SK-N-SH (cell line): ENCODE measurements around the gene CDC27. TPM values are rescaled to one million over a fixed set of nuclear protein-coding genes. Genes with fewer than 3 reads are reported as not detected.
"Not testable (repeated sequence)": the region's sequence is repeated elsewhere in the genome, so short reads cannot be mapped to it uniquely, and the experiment has no call there.

Experiments used
- CTCF ChIA-PET: fragments of 300-600, 350-600 bp; formaldehyde crosslinking; extraction: SDS; loops from one replicate; lab custom pipeline; 2021; lab: Yijun Ruan, JAX
- POLR2A ChIA-PET: fragments of 350-600 bp; sonication (Branson Sonifier 250); formaldehyde crosslinking; extraction: SDS; loops from one replicate; lab custom pipeline; 2020; ENCODE audit warnings: antibody characterized with exemption, inconsistent platforms; lab: Yijun Ruan, JAX
- DNase-seq: peaks from one replicate; pipeline ENCODE4 v3.0.0; 2012
- H2AFZ ChIP-seq: fragments of 200-600 bp; sonication (generic); 2 replicates; pipeline ENCODE4 v1.8.1; 2016; ENCODE audit warnings: antibody characterized with exemption, mild to moderate bottlenecking, low read depth
- H3F3A ChIP-seq: fragments of 200-600 bp; sonication (generic); replicated peaks from 2 replicates; pipeline ENCODE3; 2016; ENCODE audit warnings: antibody characterized with exemption, mild to moderate bottlenecking; ENCODE audit not compliant: insufficient read depth
- H3K27ac ChIP-seq, 2 experiments: fragments of 200-500 bp in 1 of 2; fragments of 200-600 bp in 1 of 2; sonication (Bioruptor generic) in 1 of 2; sonication (generic), shearing (Covaris generic) in 1 of 2; 2 replicates each; pipeline versions ENCODE4 v1.5.1 to v1.6.1; 2014 to 2016; ENCODE audit warnings: low read depth in 2 of 2, inconsistent platforms in 1 of 2, low read length in 1 of 2, mild to moderate bottlenecking in 1 of 2, mixed read lengths in 1 of 2
- H3K27me3 ChIP-seq: fragments of 200-600 bp; sonication (generic), shearing (Covaris generic); 2 replicates; pipeline ENCODE4 v1.6.1; 2016; ENCODE audit warnings: mixed run types; ENCODE audit not compliant: insufficient read depth
- H3K36me3 ChIP-seq, 2 experiments: fragments of 200-500 bp in 1 of 2; fragments of 200-600 bp in 1 of 2; sonication (Bioruptor generic) in 1 of 2; sonication (generic) in 1 of 2; replicated peaks in 1 of 2; 2 replicates each; pipeline versions ENCODE3 to v1.5.1; 2014 to 2016; ENCODE audit warnings: low read length in 1 of 2, mild to moderate bottlenecking in 1 of 2; ENCODE audit not compliant: insufficient read depth in 2 of 2, control insufficient read depth in 1 of 2
- H3K4me1 ChIP-seq, 2 experiments: fragments of 200-500 bp in 1 of 2; fragments of 200-600 bp in 1 of 2; sonication (Bioruptor generic) in 1 of 2; sonication (generic), shearing (Covaris generic) in 1 of 2; 2 replicates each; pipeline versions ENCODE4 v1.5.1 to v1.6.1; 2014 to 2016; ENCODE audit warnings: low read depth in 1 of 2, low read length in 1 of 2, mixed run types in 1 of 2; ENCODE audit not compliant: insufficient read depth in 2 of 2, control insufficient read depth in 1 of 2
- H3K4me2 ChIP-seq: fragments of 200-600 bp; sonication (generic), shearing (Covaris generic); 2 replicates; pipeline ENCODE4 v1.6.1; 2017; ENCODE audit warnings: mixed run types
- H3K4me3 ChIP-seq, 2 experiments: fragments of 200-500 bp in 1 of 2; fragments of 200-600 bp in 1 of 2; sonication (Bioruptor generic) in 1 of 2; sonication (generic), shearing (Covaris generic) in 1 of 2; 2 replicates each; pipeline versions ENCODE4 v1.5.1 to v1.8.1; 2014 to 2016; ENCODE audit warnings: low read depth in 2 of 2, inconsistent platforms in 1 of 2, low read length in 1 of 2, mild to moderate bottlenecking in 1 of 2, mixed read lengths in 1 of 2, moderate library complexity in 1 of 2
- H3K79me2 ChIP-seq: fragments of 200-600 bp; sonication (generic); 2 replicates; pipeline ENCODE4 v1.8.1; 2017; ENCODE audit warnings: mild to moderate bottlenecking; ENCODE audit not compliant: insufficient read depth
- H3K9ac ChIP-seq: fragments of 200-600 bp; sonication (generic); 2 replicates; pipeline ENCODE4 v1.6.1; 2017; ENCODE audit warnings: mixed run types
- H3K9me2 ChIP-seq: fragments of 200-600 bp; sonication (generic); 2 replicates; pipeline ENCODE4 v1.6.1; 2017; ENCODE audit warnings: mixed run types
- H3K9me3 ChIP-seq: fragments of 200-600 bp; sonication (generic); 2 replicates; pipeline ENCODE4 v1.6.1; 2017; ENCODE audit warnings: mixed run types, mild to moderate bottlenecking, moderate library complexity
- H4K20me1 ChIP-seq: fragments of 200-600 bp; sonication (generic); 2 replicates; pipeline ENCODE4 v1.6.1; 2017; ENCODE audit warnings: mild to moderate bottlenecking, mixed run types; ENCODE audit not compliant: insufficient read depth
- ELF1 ChIP-seq: IDR thresholded peaks from 2 replicates; pipeline ENCODE4 v1.4.0; 2012
- FOXJ3 ChIP-seq: sonication (generic); formaldehyde crosslinking; IDR thresholded peaks from 2 replicates; pipeline ENCODE4 v1.5.1; 2020; ENCODE audit warnings: mild to moderate bottlenecking, missing genetic modification reagents
- GABPA ChIP-seq: IDR thresholded peaks from 2 replicates; pipeline ENCODE4 v1.4.0; 2012; ENCODE audit warnings: low read depth, mild to moderate bottlenecking
- MEF2A ChIP-seq: IDR thresholded peaks from 2 replicates; pipeline ENCODE4 v1.4.0; 2012; ENCODE audit warnings: low read depth, borderline replicate concordance
- TAF1 ChIP-seq: IDR thresholded peaks from 2 replicates; pipeline ENCODE4 v1.6.1; 2012; ENCODE audit warnings: low read depth, mild to moderate bottlenecking, low read length, moderate library complexity, borderline replicate concordance
- WGBS: methylation state at CpG from one replicate; pipeline ENCODE4 v1.1.6; 2017; ENCODE audit warnings: low lambda C conversion rate; 5-methylcytosine and 5-hydroxymethylcytosine counted together
- polyA plus RNA-seq, 3 experiments: library from polyadenylated mRNA; depleted of rRNA; stranded (reverse); fragments of >200 nt; gene quantifications; 2 replicates each; pipeline ENCODE4 v1.2.3, GENCODE V29; 2012
- TF ChIP-seq, protein P1 (sequence below): IDR thresholded peaks from 2 replicates; pipeline ENCODE4 v1.4.0; 2012; ENCODE audit warnings: low read depth
- TF ChIP-seq, protein P2 (sequence below): fragments of 150-350 bp; IDR thresholded peaks from 2 replicates; pipeline ENCODE4 v1.6.1; 2016; ENCODE audit warnings: mild to moderate bottlenecking, low read depth, low read length

Gene CDC27
- polyA plus RNA-seq, 1 of the 3 experiments (the other 2 are of a cell fraction): 44.3 TPM

DNA sequence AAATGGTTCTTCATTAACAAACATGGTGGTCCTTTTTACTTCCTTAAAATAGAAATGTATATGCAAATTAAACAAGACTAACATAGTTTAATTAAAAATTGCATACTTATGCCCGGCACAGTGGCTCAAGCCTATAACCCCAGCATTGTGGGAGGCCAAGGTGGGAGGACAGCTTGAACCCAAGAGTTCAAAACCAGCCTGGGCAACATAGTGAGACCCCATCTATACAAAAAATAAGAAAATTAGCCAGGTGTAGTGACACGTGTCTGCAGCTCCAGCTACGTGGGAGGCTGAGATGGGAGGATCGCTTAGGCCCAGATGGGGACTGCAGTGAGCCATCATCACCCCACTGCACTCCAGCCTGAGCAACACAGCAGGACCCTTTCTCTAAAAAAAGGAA lies 18.4 kb downstream of the CDC27 start:
- peaks cover 13% of the 10 kb centered on the region for H3F3A ChIP-seq
- no peak for DNase-seq
- 96% methylated on average over 4 of the region's 4 CpGs for WGBS
- no peaks in the 10 kb centered on the region; a peak in 1 of 4 replicates for H3K4me1 ChIP-seq
- no peak overlapping the region for H2AFZ ChIP-seq
- H3K36me3 ChIP-seq: peaks cover 55 to 75% of the 10 kb centered on the region in 2 experiments
- H3K79me2 ChIP-seq: peaks cover 100% of the 10 kb centered on the region
- no peaks in the 10 kb centered on the region for H3K9me2 ChIP-seq
- no peak overlapping the region for H3K4me2 ChIP-seq
- no peaks in the 10 kb centered on the region for H3K9me3 ChIP-seq
- ChIA-PET POLR2A (no interaction called here), CTCF (interaction anchor here (0.7 to 1.2 kb wide), 2 partner anchors 15 to 1112 kb away, joined by 3 to 4 read pairs; no protein-coding TSS in a partner anchor)
- H3K9ac ChIP-seq: no peak overlapping the region
- H3K27me3 ChIP-seq: no peaks in the 10 kb centered on the region
- H3K27ac ChIP-seq: no peak overlapping the region
- peaks cover 54% of the 10 kb centered on the region for H4K20me1 ChIP-seq
- TF ChIP-seq, protein P1, sequence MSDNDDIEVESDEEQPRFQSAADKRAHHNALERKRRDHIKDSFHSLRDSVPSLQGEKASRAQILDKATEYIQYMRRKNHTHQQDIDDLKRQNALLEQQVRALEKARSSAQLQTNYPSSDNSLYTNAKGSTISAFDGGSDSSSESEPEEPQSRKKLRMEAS: no peak
- TF ChIP-seq MEF2A: no peak
- no peak for TF ChIP-seq ELF1
- TF ChIP-seq GABPA: no peak
- TF ChIP-seq TAF1: no peak
- no peak for TF ChIP-seq FOXJ3 (CRISPR knock-in tag)
- TF ChIP-seq, protein P2, sequence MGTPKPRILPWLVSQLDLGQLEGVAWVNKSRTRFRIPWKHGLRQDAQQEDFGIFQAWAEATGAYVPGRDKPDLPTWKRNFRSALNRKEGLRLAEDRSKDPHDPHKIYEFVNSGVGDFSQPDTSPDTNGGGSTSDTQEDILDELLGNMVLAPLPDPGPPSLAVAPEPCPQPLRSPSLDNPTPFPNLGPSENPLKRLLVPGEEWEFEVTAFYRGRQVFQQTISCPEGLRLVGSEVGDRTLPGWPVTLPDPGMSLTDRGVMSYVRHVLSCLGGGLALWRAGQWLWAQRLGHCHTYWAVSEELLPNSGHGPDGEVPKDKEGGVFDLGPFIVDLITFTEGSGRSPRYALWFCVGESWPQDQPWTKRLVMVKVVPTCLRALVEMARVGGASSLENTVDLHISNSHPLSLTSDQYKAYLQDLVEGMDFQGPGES: no peak
- no peak overlapping the region for H3K4me3 ChIP-seq

GRCh38 chr17:47168896-47169295 lies 20.2 kb downstream of the CDC27 start:
- H3K4me1 ChIP-seq, POLR2A ChIA-PET, H3K4me2 ChIP-seq, H2AFZ ChIP-seq, H3K4me3 ChIP-seq, H3K27me3 ChIP-seq, H3K9ac ChIP-seq, DNase-seq, H3K9me2 ChIP-seq, H3K9me3 ChIP-seq, H3K27ac ChIP-seq: not testable (repeated sequence)
- peaks cover 13% of the 10 kb centered on the region for H3F3A ChIP-seq
- peaks cover 100% of the 10 kb centered on the region for H3K79me2 ChIP-seq
- 92% methylated on average over 4 of the region's 4 CpGs for WGBS
- H3K36me3 ChIP-seq: peaks cover 62 to 78% of the 10 kb centered on the region in 2 experiments
- CTCF ChIA-PET: interaction anchor here (1.6 kb wide), 1 partner anchor 9 kb away, joined by 3 read pairs; no protein-coding TSS in a partner anchor
- peaks cover 42% of the 10 kb centered on the region for H4K20me1 ChIP-seq

- 96% methylated on average over 5 of the region's 5 CpGs for WGBS
- DNase-seq, H3K9ac ChIP-seq, H3K9me3 ChIP-seq, H3K27ac ChIP-seq, H2AFZ ChIP-seq, H3K9me2 ChIP-seq, H3K27me3 ChIP-seq, H3K4me1 ChIP-seq, H3K4me2 ChIP-seq, CTCF ChIA-PET, H3F3A ChIP-seq, H3K4me3 ChIP-seq, POLR2A ChIA-PET: not testable (repeated sequence)
- Histone ChIP-seq H3K36me3 (peaks cover 64 to 87% of the 10 kb centered on the region in 2 experiments), H4K20me1 (peaks cover 33% of the 10 kb centered on the region), H3K79me2 (peaks cover 91% of the 10 kb centered on the region)
Observed at GRCh38 chr17:47166854-47167253, 22.2 kb downstream of the CDC27 start.
